WTC11 (cell line): ENCODE data around the gene ARHGAP25. TPM values are rescaled to one million over a fixed set of nuclear protein-coding genes. Genes with fewer than 3 reads are reported as not detected.

Source experiments
- ATAC-seq: fragments of 200-7000 bp; cut with Tn5 transposase; 2 replicates; pipeline ENCODE4 v1.10.0; 2021; ENCODE audit warnings: mild to moderate bottlenecking, moderate library complexity
- CTCF ChIA-PET: fragments of 300-600 bp; sonication (Branson Sonifier 250); formaldehyde crosslinking; loops from one replicate; lab custom pipeline; 2021; ENCODE audit warnings: antibody characterized with exemption; lab: Charles Lee
- POLR2A ChIA-PET: fragments of 350-600 bp; sonication (Branson Sonifier 250); formaldehyde crosslinking; loops from one replicate; lab custom pipeline; 2021; ENCODE audit warnings: antibody characterized with exemption; lab: Charles Lee
- DNase-seq: peaks from one replicate; pipeline ENCODE4 v3.0.0; 2021; ENCODE audit warnings: low spot score
- H3K27ac Mint-ChIP-seq: 2 replicates; pipeline ENCODE4 v1.8.0; 2021; ENCODE audit warnings: mixed read lengths
- H3K27me3 Mint-ChIP-seq: 2 replicates; pipeline ENCODE4 v1.8.0; 2021; ENCODE audit warnings: low read depth, mild to moderate bottlenecking, moderate library complexity, mixed read lengths
- H3K36me3 Mint-ChIP-seq: 2 replicates; pipeline ENCODE4 v1.8.0; 2021; ENCODE audit warnings: mixed read lengths
- H3K4me1 Mint-ChIP-seq: 2 replicates; pipeline ENCODE4 v1.8.0; 2022; ENCODE audit warnings: mixed read lengths
- H3K4me3 Mint-ChIP-seq: 2 replicates; pipeline ENCODE4 v1.8.0; 2021; ENCODE audit warnings: mild to moderate bottlenecking, moderate library complexity, mixed read lengths
- H3K9me3 Mint-ChIP-seq: 2 replicates; pipeline ENCODE4 v1.8.0; 2021; ENCODE audit warnings: mixed read lengths
- ATF1 ChIP-seq: sonication (generic); formaldehyde crosslinking; IDR thresholded peaks from 2 replicates; pipeline ENCODE4 v1.8.1; 2023; ENCODE audit warnings: mild to moderate bottlenecking, moderate library complexity, missing genetic modification reagents
- E2F5 ChIP-seq: sonication (generic); formaldehyde crosslinking; IDR thresholded peaks from 2 replicates; pipeline ENCODE4 v1.8.1; 2022; ENCODE audit warnings: mild to moderate bottlenecking, moderate library complexity, missing genetic modification reagents
- GRHL2 ChIP-seq: fragments of 250-450 bp; sonication (Bioruptor Pico); IDR thresholded peaks from 2 replicates; pipeline ENCODE4 v1.8.0; 2022; ENCODE audit warnings: mild to moderate bottlenecking, moderate library complexity; ENCODE audit not compliant: insufficient replicate concordance, severe bottlenecking
- NFATC4 ChIP-seq: fragments of 250-450 bp; sonication (Bioruptor Pico); IDR thresholded peaks from 2 replicates; pipeline ENCODE4 v1.9.0; 2021; ENCODE audit warnings: mild to moderate bottlenecking
- NFE2L1 ChIP-seq: sonication (generic); formaldehyde crosslinking; IDR thresholded peaks from 2 replicates; pipeline ENCODE4 v1.8.1; 2023; ENCODE audit warnings: missing genetic modification reagents
- OVOL2 ChIP-seq: fragments of 250-450 bp; sonication (Bioruptor Pico); IDR thresholded peaks from 2 replicates; pipeline ENCODE4 v1.9.0; 2021; ENCODE audit warnings: mild to moderate bottlenecking, borderline replicate concordance
- SMAD3 ChIP-seq: sonication (generic); formaldehyde crosslinking; IDR thresholded peaks from 2 replicates; pipeline ENCODE4 v1.8.0; 2022; ENCODE audit warnings: missing genetic modification reagents, mild to moderate bottlenecking, borderline replicate concordance
- SMAD4 ChIP-seq: sonication (generic); formaldehyde crosslinking; IDR thresholded peaks from 2 replicates; pipeline ENCODE4 v1.8.0; 2022; ENCODE audit warnings: mild to moderate bottlenecking, missing genetic modification reagents
- SOX15 ChIP-seq: fragments of 250-450 bp; sonication (Bioruptor Pico); IDR thresholded peaks from 2 replicates; pipeline ENCODE4 v1.9.0; 2021; ENCODE audit warnings: mild to moderate bottlenecking
- SP1 ChIP-seq: sonication (generic); formaldehyde crosslinking; conservative IDR thresholded peaks from 2 replicates; pipeline ENCODE4 v1.8.1; 2022; ENCODE audit warnings: missing genetic modification reagents
- TCF7 ChIP-seq: sonication (generic); formaldehyde crosslinking; IDR thresholded peaks from 2 replicates; pipeline ENCODE4 v1.8.0; 2022; ENCODE audit warnings: mild to moderate bottlenecking, low read depth, missing genetic modification reagents, moderate library complexity
- TEAD1 ChIP-seq: sonication (generic); formaldehyde crosslinking; IDR thresholded peaks from 2 replicates; pipeline ENCODE4 v1.8.0; 2022; ENCODE audit warnings: mild to moderate bottlenecking, missing genetic modification reagents
- USF1 ChIP-seq: sonication (generic); formaldehyde crosslinking; IDR thresholded peaks from 2 replicates; pipeline ENCODE4 v1.8.0; 2022; ENCODE audit warnings: mild to moderate bottlenecking, missing genetic modification reagents
- ZNF121 ChIP-seq: sonication (generic); formaldehyde crosslinking; IDR thresholded peaks from 2 replicates; pipeline ENCODE4 v1.8.0; 2023; ENCODE audit warnings: missing genetic modification reagents
- ZNF138 ChIP-seq: sonication (generic); formaldehyde crosslinking; conservative IDR thresholded peaks from 2 replicates; pipeline ENCODE4 v1.8.1; 2022; ENCODE audit warnings: mild to moderate bottlenecking, moderate library complexity, missing genetic modification reagents
- ZNF219 ChIP-seq: sonication (generic); formaldehyde crosslinking; IDR thresholded peaks from 2 replicates; pipeline ENCODE4 v1.8.0; 2023; ENCODE audit warnings: missing genetic modification reagents, mild to moderate bottlenecking, borderline replicate concordance
- ZNF232 ChIP-seq: sonication (generic); formaldehyde crosslinking; IDR thresholded peaks from 2 replicates; pipeline ENCODE4 v1.8.0; 2022; ENCODE audit warnings: mild to moderate bottlenecking, missing genetic modification reagents
- ZNF512 ChIP-seq: sonication (generic); formaldehyde crosslinking; IDR thresholded peaks from 2 replicates; pipeline ENCODE4 v1.8.1; 2022; ENCODE audit warnings: missing genetic modification reagents, borderline replicate concordance
- total RNA-seq: library from RNA; stranded (reverse); gene quantifications from 3 replicates; pipeline ENCODE4 v1.2.3, GENCODE V29; 2021
- TF ChIP-seq, protein P1 (sequence below): fragments of 250-450 bp; sonication (Bioruptor Pico); conservative IDR thresholded peaks from 2 replicates; pipeline ENCODE4 v1.9.0; 2021; ENCODE audit warnings: mild to moderate bottlenecking
- TF ChIP-seq, protein P2 (sequence below): fragments of 250-450 bp; sonication (Bioruptor Pico); IDR thresholded peaks from 2 replicates; pipeline ENCODE4 v1.9.0; 2021; ENCODE audit warnings: mild to moderate bottlenecking, borderline replicate concordance
- TF ChIP-seq, protein P3 (sequence below): sonication (generic); formaldehyde crosslinking; IDR thresholded peaks from 2 replicates; pipeline ENCODE4 v1.8.1; 2022; ENCODE audit warnings: mild to moderate bottlenecking, missing genetic modification reagents, moderate library complexity, borderline replicate concordance

Gene ARHGAP25
- total RNA-seq, 1 experiment from 2014 or later, result 2.9 TPM

DNA sequence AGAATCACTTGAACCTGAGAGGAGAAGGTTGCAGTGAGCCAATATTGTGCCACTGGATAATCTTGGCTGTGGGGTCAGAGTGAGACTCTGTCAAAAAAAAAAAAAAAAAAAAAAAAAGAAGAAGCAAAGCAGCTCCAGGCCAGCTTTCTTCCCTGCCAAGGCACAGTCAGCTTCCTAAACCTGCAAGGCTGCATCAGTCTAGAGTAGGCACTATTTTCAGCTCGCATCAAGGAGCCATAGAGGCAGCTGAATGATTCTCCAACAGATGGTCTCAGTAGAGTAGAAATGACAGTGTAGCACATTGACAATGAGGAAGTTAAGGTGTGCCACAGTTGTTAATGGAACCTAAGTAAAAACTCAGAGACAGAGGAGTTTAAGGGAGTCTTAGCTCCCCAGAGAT, 101.0 kb downstream of the ARHGAP25 start:
- H3K4me3 Mint-ChIP-seq, result no peak overlapping the region
- CTCF ChIA-PET, result interaction anchor here (0.6 to 6.3 kb wide), 6 partner anchors 14 to 372 kb away, joined by 3 to 71 read pairs (median 4); no protein-coding TSS in a partner anchor
- POLR2A ChIA-PET, result interaction anchor here (0.6 kb wide), 1 partner anchor 20 kb away, joined by 6 read pairs; no protein-coding TSS in a partner anchor
- DNase-seq (no peak), ATAC-seq (no peak)
- TF ChIP-seq SOX15 (CRISPR knock-in tag) (no peak), E2F5 (no peak), ZNF219 (no peak), NFE2L1 (no peak), ZNF138 (CRISPR knock-in tag) (no peak), TEAD1 (CRISPR knock-in tag) (no peak), ZNF121 (CRISPR knock-in tag) (no peak), SMAD3 (CRISPR knock-in tag) (no peak), GRHL2 (CRISPR knock-in tag) (no peak), ZNF512 (no peak)
- TF ChIP-seq, protein P1, sequence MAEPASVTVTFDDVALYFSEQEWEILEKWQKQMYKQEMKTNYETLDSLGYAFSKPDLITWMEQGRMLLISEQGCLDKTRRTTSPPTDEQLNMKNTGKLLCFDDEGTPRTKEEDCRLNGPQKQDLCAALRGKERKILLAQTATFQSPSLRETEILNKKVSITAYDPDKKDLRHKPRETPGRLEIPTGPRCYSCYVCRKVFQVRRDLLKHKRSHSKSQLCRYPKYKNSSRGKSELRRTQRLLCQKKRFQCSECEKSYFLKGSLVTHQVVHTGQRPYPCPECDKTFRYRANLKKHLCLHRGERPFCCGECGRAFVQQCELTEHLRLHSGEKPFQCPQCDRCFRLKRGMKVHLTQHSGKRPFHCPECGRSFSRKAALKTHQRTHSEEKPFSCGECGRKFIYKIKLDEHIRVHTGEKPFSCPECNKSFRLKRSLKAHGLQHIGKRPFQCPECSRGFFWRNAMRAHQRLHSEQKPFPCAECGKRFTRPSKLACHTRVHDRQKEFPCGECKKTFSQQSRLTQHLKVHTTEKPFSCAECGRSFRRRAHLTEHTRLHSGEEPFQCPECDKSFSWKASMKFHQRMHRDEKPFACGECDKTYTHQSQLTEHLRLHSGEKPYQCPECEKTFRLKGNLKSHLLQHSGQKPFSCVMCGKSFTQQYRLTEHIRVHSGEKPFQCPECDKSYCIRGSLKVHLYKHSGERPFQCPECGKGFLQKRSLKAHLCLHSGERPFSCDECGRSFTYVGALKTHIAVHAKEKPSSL (CRISPR knock-in tag), result no peak
- TF ChIP-seq, protein P2, sequence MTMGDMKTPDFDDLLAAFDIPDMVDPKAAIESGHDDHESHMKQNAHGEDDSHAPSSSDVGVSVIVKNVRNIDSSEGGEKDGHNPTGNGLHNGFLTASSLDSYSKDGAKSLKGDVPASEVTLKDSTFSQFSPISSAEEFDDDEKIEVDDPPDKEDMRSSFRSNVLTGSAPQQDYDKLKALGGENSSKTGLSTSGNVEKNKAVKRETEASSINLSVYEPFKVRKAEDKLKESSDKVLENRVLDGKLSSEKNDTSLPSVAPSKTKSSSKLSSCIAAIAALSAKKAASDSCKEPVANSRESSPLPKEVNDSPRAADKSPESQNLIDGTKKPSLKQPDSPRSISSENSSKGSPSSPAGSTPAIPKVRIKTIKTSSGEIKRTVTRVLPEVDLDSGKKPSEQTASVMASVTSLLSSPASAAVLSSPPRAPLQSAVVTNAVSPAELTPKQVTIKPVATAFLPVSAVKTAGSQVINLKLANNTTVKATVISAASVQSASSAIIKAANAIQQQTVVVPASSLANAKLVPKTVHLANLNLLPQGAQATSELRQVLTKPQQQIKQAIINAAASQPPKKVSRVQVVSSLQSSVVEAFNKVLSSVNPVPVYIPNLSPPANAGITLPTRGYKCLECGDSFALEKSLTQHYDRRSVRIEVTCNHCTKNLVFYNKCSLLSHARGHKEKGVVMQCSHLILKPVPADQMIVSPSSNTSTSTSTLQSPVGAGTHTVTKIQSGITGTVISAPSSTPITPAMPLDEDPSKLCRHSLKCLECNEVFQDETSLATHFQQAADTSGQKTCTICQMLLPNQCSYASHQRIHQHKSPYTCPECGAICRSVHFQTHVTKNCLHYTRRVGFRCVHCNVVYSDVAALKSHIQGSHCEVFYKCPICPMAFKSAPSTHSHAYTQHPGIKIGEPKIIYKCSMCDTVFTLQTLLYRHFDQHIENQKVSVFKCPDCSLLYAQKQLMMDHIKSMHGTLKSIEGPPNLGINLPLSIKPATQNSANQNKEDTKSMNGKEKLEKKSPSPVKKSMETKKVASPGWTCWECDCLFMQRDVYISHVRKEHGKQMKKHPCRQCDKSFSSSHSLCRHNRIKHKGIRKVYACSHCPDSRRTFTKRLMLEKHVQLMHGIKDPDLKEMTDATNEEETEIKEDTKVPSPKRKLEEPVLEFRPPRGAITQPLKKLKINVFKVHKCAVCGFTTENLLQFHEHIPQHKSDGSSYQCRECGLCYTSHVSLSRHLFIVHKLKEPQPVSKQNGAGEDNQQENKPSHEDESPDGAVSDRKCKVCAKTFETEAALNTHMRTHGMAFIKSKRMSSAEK, result no peak
- H3K4me1 Mint-ChIP-seq, result peaks cover 5% of the 10 kb centered on the region; the same call in 1 of the 2 replicates
- H3K27me3 Mint-ChIP-seq, result no peaks in the 10 kb centered on the region
- no peak overlapping the region for H3K27ac Mint-ChIP-seq
- peaks cover 11% of the 10 kb centered on the region for H3K36me3 Mint-ChIP-seq
- peaks cover 15% of the 10 kb centered on the region for H3K9me3 Mint-ChIP-seq

- ChIA-PET CTCF (interaction anchor here (0.8 to 6.3 kb wide), 11 partner anchors 14 to 374 kb away, joined by 3 to 71 read pairs (median 5); partner anchors contain the start of genes APLF and FBXO48), POLR2A (no interaction called here)
- Mint-ChIP-seq H3K4me1 (peaks cover 5% of the 10 kb centered on the region; the same call in 1 of the 2 replicates), H3K27me3 (no peaks in the 10 kb centered on the region), H3K27ac (no peak overlapping the region), H3K36me3 (peaks cover 11% of the 10 kb centered on the region), H3K9me3 (peaks cover 16% of the 10 kb centered on the region), H3K4me3 (no peak overlapping the region)
- ATAC-seq, result peak; percentile 94
- peak; percentile 84 for DNase-seq
- TF ChIP-seq NFATC4 (CRISPR knock-in tag) (no peak), ATF1 (no peak), TCF7 (CRISPR knock-in tag) (no peak), SMAD4 (no peak), SP1 (CRISPR knock-in tag) (no peak), OVOL2 (CRISPR knock-in tag) (no peak), USF1 (CRISPR knock-in tag) (no peak), ZNF232 (no peak)
- TF ChIP-seq, protein P1 (CRISPR knock-in tag), result no peak
- TF ChIP-seq, protein P3, sequence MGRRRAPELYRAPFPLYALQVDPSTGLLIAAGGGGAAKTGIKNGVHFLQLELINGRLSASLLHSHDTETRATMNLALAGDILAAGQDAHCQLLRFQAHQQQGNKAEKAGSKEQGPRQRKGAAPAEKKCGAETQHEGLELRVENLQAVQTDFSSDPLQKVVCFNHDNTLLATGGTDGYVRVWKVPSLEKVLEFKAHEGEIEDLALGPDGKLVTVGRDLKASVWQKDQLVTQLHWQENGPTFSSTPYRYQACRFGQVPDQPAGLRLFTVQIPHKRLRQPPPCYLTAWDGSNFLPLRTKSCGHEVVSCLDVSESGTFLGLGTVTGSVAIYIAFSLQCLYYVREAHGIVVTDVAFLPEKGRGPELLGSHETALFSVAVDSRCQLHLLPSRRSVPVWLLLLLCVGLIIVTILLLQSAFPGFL (CRISPR knock-in tag), result no peak
Observed at GRCh38 chr2:68837164-68837860, 102.7 kb downstream of the ARHGAP25 start.
